ENCODE data around the gene WHAMM.

GRCh38 chr15:82845686-82846085, 36.3 kb downstream of the WHAMM start:
- TF ChIP-seq CTCF (conservative IDR thresholded peaks at IDR 0.05) (no peak), EZH2 (IDR thresholded peaks at IDR 0.05; ENCODE audit: low read depth) (no peak)

Measured in PC-9 (cell line).